GM19463 (cell line): ENCODE data around the gene TRIO.
"Not testable (repeated sequence)": the region's sequence is repeated elsewhere in the genome, so short reads cannot be mapped to it uniquely, and the experiment has no call there.

Experiments
- ATAC-seq: cut with Tn5 transposase; IDR thresholded peaks from one replicate; pipeline ENCODE4 v1.9.1; 2021; ENCODE audit warnings: mild to moderate bottlenecking, moderate library complexity; ENCODE audit not compliant: unreplicated experiment

Gene TRIO

DNA sequence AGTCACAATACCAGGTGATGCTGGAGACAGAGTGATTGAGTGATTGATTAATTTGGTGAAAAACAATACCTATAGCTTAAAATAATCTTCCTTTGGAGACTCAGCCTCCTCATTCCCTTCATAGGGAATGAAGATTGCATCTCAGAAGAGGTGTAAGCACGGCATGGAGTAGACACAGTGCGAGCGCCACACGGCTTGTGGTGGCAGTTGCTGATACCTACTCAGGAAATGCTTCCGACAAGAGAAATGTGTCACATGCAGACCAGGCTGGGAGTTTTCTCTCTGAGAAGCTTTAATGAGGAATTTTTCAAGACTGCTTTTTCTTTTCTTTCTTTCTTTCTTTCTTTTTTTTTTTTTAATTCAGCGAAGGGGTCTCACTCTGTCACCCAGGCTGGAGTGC, 226.6 kb downstream of the TRIO start:
- no peak for ATAC-seq

DNA sequence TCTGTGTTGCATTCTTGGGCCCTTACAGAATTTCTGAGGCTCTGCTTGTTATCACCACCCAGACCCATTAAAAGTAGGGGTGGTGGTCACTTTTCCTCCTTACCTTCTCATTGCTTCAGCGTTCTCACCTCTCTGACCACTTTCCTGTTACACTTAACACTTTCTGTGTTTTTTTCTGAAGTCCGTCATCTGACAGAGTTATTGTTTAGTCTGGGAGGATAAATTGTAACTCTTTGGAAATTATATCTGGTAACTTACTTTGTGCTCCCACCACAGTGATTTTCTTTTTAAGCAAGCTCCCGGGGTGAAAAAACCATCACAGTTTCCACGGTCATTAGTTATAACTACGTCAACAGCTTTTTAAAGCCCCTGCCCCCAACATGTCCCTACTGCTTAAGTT, 227.2 kb downstream of the TRIO start:
- ATAC-seq = no peak

DNA sequence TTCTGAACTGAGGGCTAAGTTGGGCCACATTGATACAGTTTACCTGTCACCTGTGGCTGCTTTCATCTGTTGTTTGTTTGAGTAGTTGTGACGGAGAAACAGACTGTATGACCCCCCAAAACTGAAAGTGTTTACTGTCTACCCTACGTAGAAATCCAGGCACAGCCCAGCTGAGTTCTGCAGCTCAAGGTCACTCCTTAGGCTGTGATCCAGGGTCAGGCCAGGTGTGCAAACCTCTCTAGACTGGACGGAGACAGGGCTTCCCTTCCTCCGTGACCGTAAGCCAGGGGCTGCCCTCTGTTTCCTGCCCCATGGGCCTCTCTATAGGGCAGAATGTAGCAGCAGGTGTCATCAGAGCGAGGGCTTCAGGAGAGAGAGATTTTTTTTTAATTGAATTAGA, 230.5 kb downstream of the TRIO start:
- no peak for ATAC-seq

DNA sequence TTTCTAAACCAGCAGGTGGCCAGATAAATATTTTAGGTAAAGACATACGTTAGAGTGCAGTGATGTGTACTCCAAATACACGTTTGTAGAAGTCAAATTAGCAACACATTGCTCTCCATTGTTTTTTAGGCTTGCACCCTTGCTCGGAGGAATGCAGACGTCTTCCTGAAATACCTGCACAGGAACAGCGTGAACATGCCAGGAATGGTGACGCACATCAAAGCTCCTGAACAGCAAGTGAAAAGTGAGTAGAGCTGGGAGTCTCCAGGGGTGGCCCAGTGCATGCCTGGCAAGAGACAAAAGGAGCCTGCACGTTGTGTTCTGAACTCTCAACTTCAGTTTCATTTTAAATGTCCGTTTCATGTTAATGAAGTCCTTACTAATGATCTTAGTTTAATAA, 231.0 kb downstream of the TRIO start:
- no peak for ATAC-seq

DNA sequence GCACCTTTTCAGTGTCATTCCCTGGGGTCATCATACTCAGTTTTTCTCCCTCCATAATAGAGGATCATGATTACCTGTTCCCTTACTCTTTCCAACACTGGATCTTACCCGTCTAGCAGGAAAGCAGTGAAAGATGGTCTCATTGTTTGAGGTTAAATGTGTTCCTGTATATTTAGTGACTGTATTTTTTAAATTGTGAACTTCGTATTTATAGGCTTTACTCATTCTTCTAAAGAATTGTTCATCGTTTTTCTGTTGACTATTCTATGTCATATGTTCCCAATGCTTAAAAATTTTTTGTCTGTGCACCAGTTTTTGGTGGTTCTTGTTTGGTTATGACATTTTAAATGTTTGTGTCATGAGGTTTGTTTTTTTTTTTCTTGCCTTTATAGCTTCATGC, 233.6 kb downstream of the TRIO start:
- ATAC-seq = no peak

DNA sequence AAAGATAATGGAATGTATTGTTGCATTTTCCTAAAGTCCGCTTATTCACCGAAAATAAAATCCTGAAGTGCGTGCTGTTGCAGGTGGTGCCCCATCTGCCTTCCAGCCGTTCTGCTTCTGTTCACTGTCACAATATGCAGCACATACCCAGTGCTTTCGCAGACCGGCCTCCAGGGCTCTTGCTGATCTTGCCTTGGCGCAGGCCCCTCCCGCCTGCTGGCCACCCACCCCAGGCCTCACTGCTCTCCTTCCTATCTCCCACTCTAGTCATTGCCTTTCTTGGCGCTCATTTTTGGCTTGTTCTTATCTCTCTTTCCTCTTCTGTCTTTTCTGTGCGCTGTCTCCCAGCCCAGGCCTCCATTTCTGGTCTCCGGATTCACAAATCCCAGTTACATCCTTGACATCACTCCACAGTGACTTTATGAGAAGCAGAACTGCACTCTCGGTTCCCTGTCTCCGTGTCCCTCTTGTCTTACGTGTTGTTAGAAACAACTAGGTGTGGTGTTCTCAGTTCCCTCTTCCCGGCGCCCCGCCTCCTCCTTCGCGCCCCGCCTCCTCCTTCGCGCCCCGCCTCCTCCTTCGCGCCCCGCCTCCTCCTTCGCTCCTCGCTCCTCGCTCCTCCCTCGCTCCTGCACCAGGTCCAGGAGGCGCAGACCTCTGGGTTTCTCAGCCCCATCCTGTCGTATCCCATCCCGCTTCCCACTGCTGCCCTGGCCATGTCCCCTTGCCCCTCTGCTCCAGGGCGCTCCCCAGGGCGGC, 236.8 kb downstream of the TRIO start:
- peak; percentile 50 for ATAC-seq

DNA sequence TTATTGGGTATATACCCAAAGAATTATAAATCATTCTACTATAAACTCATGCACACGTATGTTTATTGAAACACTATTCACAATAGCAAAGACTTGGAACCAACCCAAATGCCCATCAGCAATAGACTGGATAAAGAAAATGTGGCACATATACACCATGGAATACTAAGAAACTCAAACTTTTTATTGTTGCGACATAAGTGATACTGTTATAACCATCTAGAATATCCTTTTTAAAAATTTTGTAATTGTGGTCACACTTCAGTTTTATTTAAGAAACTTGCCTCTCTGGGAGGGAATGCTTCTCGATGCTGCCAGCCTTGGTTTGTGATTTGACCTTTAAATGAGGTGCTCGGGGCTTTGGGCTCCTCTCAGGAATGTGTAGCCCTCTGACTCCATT, 237.6 kb downstream of the TRIO start:
- ATAC-seq = no peak

DNA sequence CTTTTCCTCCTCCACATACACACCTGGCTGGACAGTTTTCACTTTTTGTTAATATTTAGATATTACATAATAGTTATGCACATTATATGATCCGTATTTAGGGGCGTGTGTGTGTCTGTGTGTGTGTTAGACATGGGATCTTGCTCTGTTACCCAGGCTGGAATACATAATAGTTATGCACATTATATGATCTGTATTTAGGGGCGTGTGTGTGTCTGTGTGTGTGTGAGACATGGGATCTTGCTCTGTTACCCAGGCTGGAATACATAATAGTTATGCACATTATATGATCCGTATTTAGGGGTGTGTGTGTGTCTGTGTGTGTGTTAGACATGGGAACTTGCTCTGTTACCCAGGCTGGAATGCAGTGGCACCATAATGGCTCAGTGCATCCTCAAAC, 239.5 kb downstream of the TRIO start:
- no peak for ATAC-seq

DNA sequence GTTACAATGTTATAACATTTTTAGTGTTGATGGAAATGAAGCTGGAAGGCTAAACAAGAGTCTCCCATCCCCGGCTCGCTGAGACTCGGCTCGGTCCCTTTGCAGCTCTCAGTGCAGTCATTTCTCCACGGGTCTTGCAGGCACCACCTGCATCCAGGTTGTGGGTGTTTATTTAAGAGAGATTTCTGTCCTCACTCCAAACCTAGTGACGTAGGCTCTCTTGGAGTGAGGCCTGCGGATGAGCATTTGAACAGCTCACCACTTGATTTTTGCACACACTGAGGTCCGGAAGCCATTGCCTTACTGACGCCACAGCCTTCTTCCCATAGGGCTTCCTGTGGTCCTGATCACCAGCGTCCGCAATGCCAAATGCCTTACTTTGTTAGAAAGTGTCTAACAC, 240.8 kb downstream of the TRIO start:
- ATAC-seq = no peak

DNA sequence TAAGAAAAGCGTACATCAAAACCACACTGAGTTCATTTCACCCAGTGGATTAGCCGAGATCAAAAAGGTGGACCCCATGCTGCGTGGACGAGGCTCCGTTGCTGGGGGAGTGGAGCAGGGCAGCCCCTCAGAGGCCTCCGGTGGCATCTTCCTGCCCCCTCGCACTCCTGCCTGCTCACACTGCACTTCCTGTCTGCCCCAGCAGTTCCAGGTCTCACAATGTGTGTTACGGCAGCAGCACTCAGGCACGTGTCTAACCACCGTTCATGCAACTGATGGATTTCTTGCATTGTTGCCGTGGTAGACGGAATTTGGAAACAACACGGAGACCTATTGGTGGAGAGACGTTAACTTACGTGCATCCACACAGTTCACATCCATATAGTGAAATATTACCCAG, 241.9 kb downstream of the TRIO start:
- ATAC-seq = no peak

DNA sequence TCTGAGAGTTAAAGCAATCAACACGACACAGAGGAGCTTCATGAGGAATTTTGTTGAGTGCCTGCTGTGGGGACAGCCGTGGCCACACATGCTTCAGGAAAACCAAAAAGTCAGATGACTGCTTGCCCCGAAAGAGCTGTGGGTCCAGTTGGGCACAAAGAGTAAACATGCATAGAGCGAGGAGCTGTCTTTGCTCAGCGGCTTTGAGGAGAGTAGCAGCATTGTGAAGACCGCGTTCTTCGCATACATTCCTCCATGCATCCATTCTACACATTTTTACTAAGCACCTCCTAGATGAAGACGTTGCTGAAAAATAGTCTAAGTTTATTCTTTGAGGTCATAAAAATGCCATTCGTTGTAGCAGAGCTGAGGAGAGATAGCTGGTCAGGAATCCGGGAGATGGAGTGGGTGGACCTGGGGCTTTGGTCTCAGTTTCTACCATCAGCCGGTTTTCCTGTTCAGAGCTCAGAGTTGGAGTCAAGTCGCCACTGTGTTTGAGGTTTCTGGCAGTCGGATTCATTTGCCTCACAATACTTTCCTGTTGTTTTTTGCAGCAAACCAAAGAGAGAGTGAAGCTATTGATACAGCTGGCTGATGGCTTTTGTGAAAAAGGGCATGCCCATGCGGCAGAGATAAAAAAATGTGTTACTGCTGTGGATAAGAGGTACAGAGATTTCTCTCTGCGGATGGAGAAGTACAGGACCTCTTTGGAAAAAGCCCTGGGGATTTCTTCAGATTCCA, 243.9 kb downstream of the TRIO start:
- ATAC-seq = no peak

DNA sequence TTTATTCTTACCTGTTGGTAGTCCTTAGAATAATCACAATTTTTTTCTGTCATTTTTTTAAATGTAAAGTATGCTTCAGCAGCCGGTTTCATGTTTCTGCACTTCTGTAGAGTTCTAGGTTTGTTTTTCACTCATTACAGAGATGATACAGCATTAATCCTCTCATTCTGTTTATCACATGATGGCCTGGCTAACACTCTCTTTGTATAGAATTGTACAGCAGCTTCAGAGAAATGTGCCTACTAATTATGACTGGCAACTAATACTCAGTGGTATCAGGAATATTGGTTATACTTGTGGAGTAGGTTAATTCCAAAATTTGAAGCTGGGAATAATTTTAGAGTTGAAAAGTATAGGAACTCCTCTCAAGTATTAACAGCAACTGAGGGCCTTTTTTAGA, 245.6 kb downstream of the TRIO start:
- ATAC-seq = no peak

DNA sequence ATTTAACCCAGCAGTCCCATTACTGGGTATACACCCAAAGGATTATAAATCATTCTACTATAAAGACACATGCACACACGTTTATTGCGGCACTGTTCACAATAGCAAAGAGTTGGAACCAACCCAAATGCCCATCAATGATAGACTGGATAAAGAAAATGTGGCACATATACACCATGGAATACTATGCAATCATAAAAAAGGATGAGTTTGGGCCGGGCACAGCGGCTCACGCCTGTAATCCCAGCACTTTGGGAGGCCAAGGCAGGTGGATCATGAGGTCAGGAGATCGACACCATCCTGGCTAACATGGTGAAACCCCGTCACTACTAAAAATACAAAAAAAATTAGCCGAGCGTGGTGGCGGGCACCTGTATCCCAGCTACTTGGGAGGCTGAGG, 249.4 kb downstream of the TRIO start:
- not testable (repeated sequence) for ATAC-seq

DNA sequence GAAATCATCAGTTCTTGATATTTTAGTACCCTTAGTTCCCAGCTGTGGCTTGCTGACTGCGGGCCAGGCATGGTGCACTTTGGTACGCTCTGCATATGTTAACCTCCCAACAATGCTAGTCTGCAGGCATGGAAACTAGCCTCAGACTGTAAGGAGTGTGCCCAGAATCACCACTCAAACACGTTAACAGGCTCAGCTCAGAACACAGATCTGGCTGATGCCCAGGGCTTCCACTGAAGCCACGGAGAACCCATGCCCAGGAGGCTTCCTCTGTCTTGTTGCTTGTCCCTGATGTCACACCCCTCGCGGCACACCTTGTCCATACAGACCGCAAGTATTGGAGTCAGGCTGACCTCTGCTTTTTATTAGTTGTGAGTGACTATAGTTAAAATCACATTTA, 251.2 kb downstream of the TRIO start:
- no peak for ATAC-seq

DNA sequence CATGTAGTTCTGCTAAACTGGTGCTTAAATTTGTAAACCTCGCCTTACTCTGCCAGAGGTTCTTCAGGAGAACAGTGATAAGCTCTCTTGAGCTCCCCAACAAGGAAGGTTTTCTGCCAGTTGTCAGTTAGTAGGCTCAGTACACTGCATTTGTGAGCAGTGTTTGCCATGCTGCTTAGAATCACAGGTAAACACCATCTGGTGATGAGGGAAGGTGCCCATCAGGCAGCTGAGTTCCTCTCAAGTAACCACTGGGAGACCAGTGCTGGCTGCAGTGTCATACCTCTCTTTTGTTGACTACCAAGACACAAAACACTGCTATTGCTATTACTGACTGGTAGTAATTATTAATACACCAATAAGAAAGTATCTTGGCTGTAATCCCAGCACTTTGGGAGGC, 252.3 kb downstream of the TRIO start:
- ATAC-seq = no peak

DNA sequence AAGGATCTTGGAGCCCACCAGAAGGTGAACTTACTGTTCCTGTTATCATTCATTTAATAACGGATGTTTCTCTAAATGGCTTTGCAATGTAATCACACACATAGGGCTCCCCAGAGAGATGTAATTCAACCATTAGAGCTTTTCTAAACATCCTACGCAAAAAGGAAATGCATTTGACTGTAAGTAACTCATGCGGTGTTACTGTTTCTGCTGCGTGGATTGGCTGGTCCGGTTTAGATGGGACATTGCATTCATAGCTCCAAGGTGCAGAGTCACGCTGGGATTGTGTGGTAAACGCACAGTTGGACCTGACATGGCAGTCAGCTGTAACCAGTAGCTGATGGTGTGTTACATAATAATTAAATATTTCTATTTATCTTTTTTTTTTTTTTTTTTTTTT, 252.9 kb downstream of the TRIO start:
- no peak for ATAC-seq

DNA sequence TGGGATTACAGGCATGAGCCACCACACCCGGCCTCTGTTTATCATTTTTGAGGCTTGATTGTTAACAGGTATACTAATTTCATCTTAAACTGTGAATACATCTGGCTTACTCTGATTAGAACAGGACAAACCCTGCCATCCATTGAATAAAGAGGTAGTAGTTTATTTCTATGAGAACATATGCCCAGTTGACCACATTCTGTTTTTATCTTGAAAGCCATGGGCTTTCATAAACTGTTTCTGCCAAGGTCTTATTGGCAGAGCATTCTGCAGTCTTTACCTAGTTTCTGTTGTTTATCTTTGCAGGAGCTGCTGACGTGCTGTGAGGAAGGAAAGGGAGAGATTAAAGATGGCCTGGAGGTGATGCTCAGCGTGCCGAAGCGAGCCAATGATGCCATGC, 253.6 kb downstream of the TRIO start:
- no peak for ATAC-seq

DNA sequence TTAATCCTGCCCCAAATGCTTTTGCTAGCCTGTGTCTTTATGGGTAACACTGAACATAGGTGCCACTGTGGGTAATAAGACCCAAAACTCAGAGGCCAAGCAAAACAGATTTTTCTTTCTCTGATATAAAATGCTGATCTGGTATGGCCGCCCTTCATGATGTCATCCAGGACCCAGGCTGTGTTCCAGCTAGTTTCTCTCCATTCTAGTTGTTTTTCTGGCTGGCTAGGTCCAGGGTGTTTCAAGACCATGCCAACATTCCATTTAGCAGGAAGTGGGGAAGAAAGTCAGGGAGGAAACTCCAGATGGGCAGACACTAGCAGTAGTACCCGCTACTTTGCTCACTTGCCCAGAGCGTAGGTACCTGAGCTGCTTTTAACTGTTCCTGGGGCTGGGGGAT, 254.6 kb downstream of the TRIO start:
- ATAC-seq = no peak

DNA sequence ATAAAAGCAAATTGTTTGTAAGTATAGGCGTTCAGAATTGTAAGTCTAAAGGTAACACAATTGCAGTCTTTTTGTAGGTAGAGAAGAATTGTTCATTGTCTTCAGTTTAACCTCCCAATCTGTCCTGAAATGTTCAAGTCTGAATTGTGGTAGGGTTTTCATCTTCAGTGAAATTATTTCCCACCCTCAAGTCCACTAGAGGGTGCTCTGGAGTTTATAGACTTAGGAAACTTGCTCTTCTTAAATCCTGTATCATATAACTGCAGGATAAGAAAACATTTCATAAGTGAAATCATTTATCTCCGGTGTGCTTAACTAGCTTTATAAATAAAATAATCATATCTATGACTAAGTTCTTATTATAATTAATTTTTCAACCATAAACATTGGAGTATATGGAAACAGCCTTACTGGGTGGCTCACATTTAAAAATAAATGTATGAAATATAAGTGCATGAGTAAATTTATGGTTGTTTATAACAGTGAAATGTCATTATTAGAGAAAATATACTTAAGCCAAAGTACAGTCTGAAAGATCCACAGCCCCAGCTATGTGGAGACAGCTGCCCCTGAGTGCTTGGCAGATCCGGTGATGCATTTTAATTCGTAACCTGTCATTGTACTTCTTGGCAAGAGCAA, 256.0 kb downstream of the TRIO start:
- no peak for ATAC-seq

DNA sequence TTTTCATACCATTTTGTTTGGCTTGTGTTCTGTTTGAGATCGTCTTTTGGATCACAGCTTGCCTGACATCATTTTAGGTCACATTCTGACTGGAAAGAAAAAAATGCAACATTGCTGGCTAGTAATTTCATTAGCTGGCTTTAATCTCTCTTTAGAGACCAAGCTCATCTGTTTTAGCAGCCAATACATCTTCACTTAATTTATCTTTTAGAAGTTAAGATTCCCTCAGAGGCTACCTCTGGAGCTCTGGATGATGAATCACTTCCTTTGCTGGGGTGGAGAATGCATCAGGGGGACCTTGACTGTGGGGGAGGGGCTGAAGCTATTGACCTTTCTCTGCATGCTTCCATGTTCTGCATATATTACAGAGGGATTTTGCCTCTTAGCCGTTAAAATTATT, 256.9 kb downstream of the TRIO start:
- ATAC-seq = no peak

DNA sequence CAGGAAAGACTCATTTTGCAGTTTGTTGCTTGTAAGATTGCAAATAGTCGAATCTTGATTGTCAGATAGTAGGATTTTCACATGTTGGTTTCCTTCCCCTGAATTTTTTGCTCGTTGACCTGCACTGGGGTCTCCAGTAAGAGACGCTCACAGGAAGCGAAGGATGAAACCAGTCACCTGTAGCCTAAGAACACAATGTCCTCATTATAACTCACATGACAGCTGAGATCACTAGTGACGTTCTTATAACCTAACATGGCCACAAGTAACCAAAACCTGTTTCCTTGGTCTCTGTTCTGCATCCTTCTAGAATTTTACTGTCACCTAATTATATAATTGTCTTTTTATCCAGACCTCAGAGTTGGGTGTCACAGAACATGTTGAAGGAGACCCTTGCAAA, 257.5 kb downstream of the TRIO start:
- no peak for ATAC-seq

DNA sequence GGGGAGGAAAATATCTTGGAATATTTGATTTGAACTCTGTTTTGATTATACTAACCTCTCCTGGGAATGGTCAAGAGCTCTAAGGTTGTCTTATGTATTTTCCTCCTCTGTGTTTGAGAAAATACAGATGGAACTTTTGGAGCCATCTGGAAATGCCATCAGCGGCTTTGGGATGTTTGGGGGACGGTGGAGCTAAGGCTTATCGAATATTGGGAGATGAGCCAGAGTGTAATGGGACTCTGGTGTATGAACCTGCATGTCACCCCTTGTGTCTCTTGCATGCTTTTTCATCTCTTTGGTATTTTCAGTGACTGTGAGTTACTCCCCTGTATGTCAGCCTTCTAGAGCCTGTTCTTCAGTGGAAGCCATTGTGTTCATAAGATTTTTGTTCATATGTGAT, 258.5 kb downstream of the TRIO start:
- ATAC-seq = no peak
